Measurements from ENCODE around the gene ATP5PD. TPM values are rescaled to one million over a fixed set of nuclear protein-coding genes. Genes with fewer than 3 reads are reported as not detected.

The ATP5PD gene
- total and polyA plus RNA-seq, 10 donors: 124 to 312 (median 153) TPM

DNA sequence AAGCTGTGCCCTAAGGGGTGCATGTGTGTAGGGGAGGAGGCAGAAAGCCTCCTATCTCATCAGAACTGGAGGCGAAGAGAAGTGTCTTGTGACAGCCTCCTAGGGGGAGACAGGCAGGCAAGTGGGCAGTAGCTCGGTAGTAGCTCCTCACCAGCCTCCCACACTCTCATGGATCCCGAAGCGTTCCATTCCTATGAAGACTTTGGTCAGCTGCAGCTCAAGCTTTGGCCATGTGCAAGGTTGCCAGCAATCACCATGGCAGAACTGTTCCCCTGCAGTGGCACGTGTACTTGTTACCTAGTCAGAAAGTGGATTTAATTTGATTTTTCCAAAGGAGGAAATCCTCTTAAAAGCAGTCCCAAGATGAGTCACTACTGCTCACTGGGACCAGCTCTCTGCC, 27.6 kb downstream of the ATP5PD start:
- no peak for DNase-seq
- Histone ChIP-seq H3K4me3 (no peak overlapping the region), H3K36me3 (peaks cover 0 to 80% (median 56%) of the 10 kb centered on the region in 6 donors), H3K4me1 (peaks cover 0 to 19% (median 4%) of the 10 kb centered on the region in 6 donors), H3K9me3 (no peaks in the 10 kb centered on the region), H3K27ac (no peak overlapping the region), H3K27me3 (replicated peaks in 1 of 7) (no peaks in the 10 kb centered on the region)
- no peak for TF ChIP-seq POLR2A (IDR thresholded peaks at IDR 0.05)
- TF ChIP-seq, protein P1, sequence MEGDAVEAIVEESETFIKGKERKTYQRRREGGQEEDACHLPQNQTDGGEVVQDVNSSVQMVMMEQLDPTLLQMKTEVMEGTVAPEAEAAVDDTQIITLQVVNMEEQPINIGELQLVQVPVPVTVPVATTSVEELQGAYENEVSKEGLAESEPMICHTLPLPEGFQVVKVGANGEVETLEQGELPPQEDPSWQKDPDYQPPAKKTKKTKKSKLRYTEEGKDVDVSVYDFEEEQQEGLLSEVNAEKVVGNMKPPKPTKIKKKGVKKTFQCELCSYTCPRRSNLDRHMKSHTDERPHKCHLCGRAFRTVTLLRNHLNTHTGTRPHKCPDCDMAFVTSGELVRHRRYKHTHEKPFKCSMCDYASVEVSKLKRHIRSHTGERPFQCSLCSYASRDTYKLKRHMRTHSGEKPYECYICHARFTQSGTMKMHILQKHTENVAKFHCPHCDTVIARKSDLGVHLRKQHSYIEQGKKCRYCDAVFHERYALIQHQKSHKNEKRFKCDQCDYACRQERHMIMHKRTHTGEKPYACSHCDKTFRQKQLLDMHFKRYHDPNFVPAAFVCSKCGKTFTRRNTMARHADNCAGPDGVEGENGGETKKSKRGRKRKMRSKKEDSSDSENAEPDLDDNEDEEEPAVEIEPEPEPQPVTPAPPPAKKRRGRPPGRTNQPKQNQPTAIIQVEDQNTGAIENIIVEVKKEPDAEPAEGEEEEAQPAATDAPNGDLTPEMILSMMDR (IDR thresholded peaks at IDR 0.05 in 8 of 11, conservative IDR thresholded peaks at IDR 0.05 in 3 of 11): no peak
- no peak for TF ChIP-seq POLR2AphosphoS5 (IDR thresholded peaks at IDR 0.05)
- intact Hi-C loops (cut with DNase I; ENCODE audit: low total_unique reads): no loop called here
- 89 to 95% (median 90%) methylated on average over 5 of the region's 5 CpGs for WGBS, 5 donors

DNA sequence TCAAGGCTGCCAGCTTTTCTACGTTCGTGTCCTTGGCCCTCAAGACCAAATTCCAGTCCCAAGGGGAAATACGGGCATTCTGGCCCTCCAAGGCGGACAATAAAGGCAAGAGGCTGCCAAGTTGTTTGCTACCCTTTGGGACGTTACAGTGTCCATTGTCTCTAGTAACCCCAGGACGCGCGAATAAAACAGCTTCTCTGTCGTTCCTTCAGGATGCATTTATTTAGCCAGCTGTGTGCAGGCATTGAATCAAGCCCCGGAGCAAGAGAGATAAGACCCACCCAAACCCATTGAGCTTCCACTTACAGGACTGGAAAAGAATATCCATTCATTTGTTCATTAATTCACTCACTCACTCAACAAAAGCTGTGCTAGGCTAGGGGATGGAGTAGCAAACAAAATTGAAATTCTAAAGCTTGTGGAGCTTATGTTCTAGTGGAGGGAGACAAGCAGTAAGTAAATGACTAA, 33.6 kb downstream of the ATP5PD start:
- peaks cover 0 to 26% (median 13%) of the 10 kb centered on the region in 6 donors for H3K36me3 ChIP-seq
- H3K27ac ChIP-seq: peak overlapping the region; percentile 72 to 88 (median 87)
- H3K4me3 ChIP-seq: peak overlapping the region; percentile 70 to 95 (median 88)
- WGBS, 5 donors: 0 to 3% (median 1%) methylated on average over 7 to 10 of the region's 10 CpGs
- H3K9me3 ChIP-seq: no peaks in the 10 kb centered on the region
- no peaks in the 10 kb centered on the region for H3K27me3 ChIP-seq (replicated peaks in 1 of 7)
- H3K4me1 ChIP-seq: peaks cover 12 to 43% (median 24%) of the 10 kb centered on the region in 6 donors
- TF ChIP-seq POLR2A (IDR thresholded peaks at IDR 0.05) (no peak), POLR2AphosphoS5 (IDR thresholded peaks at IDR 0.05) (no peak)
- TF ChIP-seq, protein P1 (IDR thresholded peaks at IDR 0.05 in 8 of 11, conservative IDR thresholded peaks at IDR 0.05 in 3 of 11): no peak
- no peak for DNase-seq
- intact Hi-C loops (cut with DNase I; ENCODE audit: low total_unique reads): no loop called here

GRCh38 chr17:75012346-75013091, 34.2 kb downstream of the ATP5PD start, which contains the start of gene MRPL58:
TSS of gene MRPL58 (plus strand) at chr17:75012670. CDS start at chr17:75012687, 17 bp downstream.
- WGBS, 5 donors: 1 to 10% (median 4%) methylated on average over 21 to 63 of the region's 63 CpGs
- TF ChIP-seq, protein P1 (IDR thresholded peaks at IDR 0.05 in 8 of 11, conservative IDR thresholded peaks at IDR 0.05 in 3 of 11): peak in 10 of 11 experiments; percentile 42 to 77 (median 70)
- peak; percentile 84 to 93 (median 87) for TF ChIP-seq POLR2AphosphoS5 (IDR thresholded peaks at IDR 0.05)
- no peak for TF ChIP-seq POLR2A (IDR thresholded peaks at IDR 0.05)
- H3K27me3 ChIP-seq (replicated peaks in 1 of 7): no peaks in the 10 kb centered on the region
- H3K9me3 ChIP-seq: no peaks in the 10 kb centered on the region
- peak within 1 kb of the TSS; percentile 72 to 88 (median 87) for H3K27ac ChIP-seq
- intact Hi-C loops (cut with DNase I; ENCODE audit: low total_unique reads): no loop called here
- peak within 1 kb of the TSS; percentile 70 to 95 (median 88) for H3K4me3 ChIP-seq
- H3K4me1 ChIP-seq: peaks cover 12 to 43% (median 24%) of the 10 kb centered on the region in 6 donors
- DNase-seq: peak; percentile 96
- H3K36me3 ChIP-seq: peaks cover 0 to 20% (median 8%) of the 10 kb centered on the region in 6 donors

DNA sequence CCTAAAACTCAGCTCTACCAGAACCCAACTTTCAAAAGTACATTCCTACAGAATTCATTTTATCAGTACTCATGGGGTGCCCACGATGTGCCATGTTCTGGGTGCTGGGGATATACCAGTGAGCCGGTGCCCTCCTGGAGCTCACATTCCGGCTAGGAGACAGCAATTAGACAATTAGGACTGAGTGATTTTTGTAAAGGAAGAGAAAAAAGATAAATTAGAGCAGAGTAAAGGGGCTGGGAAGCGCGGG, 34.7 kb downstream of the ATP5PD start:
- no peak for DNase-seq
- intact Hi-C loops (cut with DNase I; ENCODE audit: low total_unique reads): no loop called here
- Histone ChIP-seq H3K4me3 (peak overlapping the region; percentile 70 to 95 (median 88)), H3K9me3 (no peaks in the 10 kb centered on the region), H3K27ac (peak overlapping the region; percentile 72 to 88 (median 87)), H3K27me3 (replicated peaks in 1 of 7) (no peaks in the 10 kb centered on the region), H3K36me3 (peaks cover 0 to 15% (median 4%) of the 10 kb centered on the region in 6 donors), H3K4me1 (peaks cover 12 to 43% (median 24%) of the 10 kb centered on the region in 6 donors)
- TF ChIP-seq, protein P1 (IDR thresholded peaks at IDR 0.05 in 8 of 11, conservative IDR thresholded peaks at IDR 0.05 in 3 of 11): no peak
- TF ChIP-seq POLR2AphosphoS5 (IDR thresholded peaks at IDR 0.05): no peak
- 22 to 67% (median 63%) methylated on average over 5 of the region's 5 CpGs for WGBS, 5 donors

Measured in spleen (tissue), 11 donors.